ENCODE results near the gene MRC1. TPM values are rescaled to one million over a fixed set of nuclear protein-coding genes. Genes with fewer than 3 reads are reported as not detected.
A peak's percentile ranks its signal among the peaks of the same experiment; 100 is the strongest.

Gene MRC1
- total and polyA plus RNA-seq, 2 of the 8 experiments (the other 6 are each of a cell fraction or from before 2014, with no cell fraction given): 0.03 to 0.06 TPM

DNA sequence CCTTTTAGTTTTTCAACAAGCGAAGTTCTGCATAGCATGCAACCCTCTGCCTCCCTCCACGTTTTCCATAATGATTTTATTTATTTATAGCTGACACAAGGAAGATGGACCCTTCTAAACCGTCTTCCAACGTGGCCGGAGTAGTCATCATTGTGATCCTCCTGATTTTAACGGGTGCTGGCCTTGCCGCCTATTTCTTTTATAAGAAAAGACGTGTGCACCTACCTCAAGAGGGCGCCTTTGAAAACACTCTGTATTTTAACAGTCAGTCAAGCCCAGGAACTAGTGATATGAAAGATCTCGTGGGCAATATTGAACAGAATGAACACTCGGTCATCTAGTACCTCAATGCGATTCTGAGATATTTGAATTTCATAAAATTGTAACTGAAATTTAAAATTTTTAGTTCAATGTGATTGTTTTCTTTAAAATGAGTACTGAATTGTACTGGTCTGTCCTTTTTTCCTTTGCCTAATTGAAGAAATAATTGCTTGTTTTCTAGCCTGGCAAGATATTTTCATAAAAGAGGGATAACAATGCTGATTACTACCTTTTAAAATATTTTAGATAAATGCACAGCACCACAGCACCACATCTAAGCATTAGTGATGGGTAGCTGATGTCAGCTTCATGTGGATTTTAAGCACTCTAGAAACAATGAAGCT is 101.1 kb downstream of the MRC1 start:
- Histone ChIP-seq H3K4me3 (ENCODE audit: extremely low read depth in 1 of 4, insufficient read depth in 2 of 4, low read depth in 3 of 4, low read length in 4 of 4) (no peak overlapping the region), H2AFZ (ENCODE audit: low read length) (no peak overlapping the region), H4K91ac (replicated peaks; ENCODE audit: insufficient read length, low read length) (no peak overlapping the region), H2BK15ac (ENCODE audit: low read length) (no peak overlapping the region), H2BK120ac (replicated peaks; ENCODE audit: low read depth, low read length) (no peak overlapping the region), H2AK5ac (ENCODE audit: low read depth, low read length) (no peak overlapping the region), H3K18ac (ENCODE audit: extremely low read depth, low read length) (no peak overlapping the region), H4K5ac (ENCODE audit: insufficient read length, low read depth, low read length) (no peak overlapping the region), H3K9me3 (ENCODE audit: insufficient read depth in 2 of 2, low read depth in 1 of 2, low read length in 1 of 2) (no peaks in the 10 kb centered on the region), H3K56ac (replicated peaks; ENCODE audit: insufficient read length, low read depth, low read length) (no peak overlapping the region), H3K79me1 (ENCODE audit: low read depth, low read length) (no peaks in the 10 kb centered on the region), H3K23me2 (ENCODE audit: low read depth, low read length) (no peaks in the 10 kb centered on the region), H3K27ac (ENCODE audit: low read depth, low read length) (no peak overlapping the region), H3K36me3 (ENCODE audit: control insufficient read depth in 2 of 4, insufficient read depth in 4 of 4, low read length in 3 of 4) (no peaks in the 10 kb centered on the region), H3K4me1 (replicated peaks in 1 of 4; ENCODE audit: control insufficient read depth in 3 of 4, insufficient read depth in 4 of 4, low read length in 3 of 4) (no peaks in the 10 kb centered on the region), H3K23ac (ENCODE audit: insufficient read length) (no peak overlapping the region), H3K27me3 (replicated peaks in 1 of 4; ENCODE audit: control insufficient read depth in 3 of 4, extremely low read depth in 1 of 4, insufficient read depth in 3 of 4, low read length in 3 of 4) (no peaks in the 10 kb centered on the region), H3K9ac (replicated peaks in 1 of 4; ENCODE audit: extremely low read depth in 1 of 4, low read depth in 3 of 4, low read length in 3 of 4) (no peak overlapping the region), H4K8ac (ENCODE audit: extremely low read depth, insufficient read depth, low read length) (no peak overlapping the region), H2BK20ac (ENCODE audit: low read length) (no peak overlapping the region), H3K4me2 (ENCODE audit: insufficient read depth in 1 of 2, low read depth in 2 of 2, low read length in 2 of 2) (no peak overlapping the region), H3K14ac (ENCODE audit: insufficient read length) (no peak overlapping the region), H3K4ac (replicated peaks; ENCODE audit: insufficient read length, low read depth, low read length) (no peak overlapping the region), H3K79me2 (ENCODE audit: control insufficient read depth in 1 of 2, insufficient read depth in 2 of 2, low read length in 2 of 2) (no peaks in the 10 kb centered on the region), H4K20me1 (replicated peaks in 1 of 2; ENCODE audit: control insufficient read depth in 1 of 2, insufficient read depth in 2 of 2, low read length in 2 of 2) (no peaks in the 10 kb centered on the region), H2BK5ac (ENCODE audit: low read depth, low read length) (no peak overlapping the region), H2BK12ac (ENCODE audit: low read depth, low read length) (no peak overlapping the region)
- WGBS, 2 experiments (ENCODE audit: extremely low coverage in 1 of 2, insufficient coverage in 1 of 2, insufficient read length in 1 of 2, insufficient replicate concordance in 2 of 2, low coverage in 1 of 2, low lambda C conversion rate in 2 of 2, missing lambda C conversion rate in 1 of 2): 43% methylated on average over 12 of the region's 12 CpGs; no CpG with 5 or more reads in 1 of the 2 experiments
- TF ChIP-seq ATF2 (IDR thresholded peaks at IDR 0.05; ENCODE audit: low read length) (no peak), RAD21 (IDR thresholded peaks at IDR 0.05 in 1 of 2, conservative IDR thresholded peaks at IDR 0.05 in 1 of 2; ENCODE audit: low read depth in 2 of 2, low read length in 2 of 2) (peak; percentile 50 to 60), ZNF274 (IDR thresholded peaks at IDR 0.05; ENCODE audit: borderline replicate concordance, extremely low read depth, low read length) (no peak), SUZ12 (IDR thresholded peaks at IDR 0.05; ENCODE audit: low read length) (no peak), PHF8 (conservative IDR thresholded peaks at IDR 0.05; ENCODE audit: low read depth, low read length) (no peak), CTCF (IDR thresholded peaks at IDR 0.05; ENCODE audit: control extremely low read depth in 1 of 3, insufficient read depth in 1 of 3, low read depth in 1 of 3, low read length in 3 of 3) (peak in 2 of 3 experiments; percentile 50 to 64; a peak in 2 of 4 replicates)
- TF ChIP-seq, protein P1, sequence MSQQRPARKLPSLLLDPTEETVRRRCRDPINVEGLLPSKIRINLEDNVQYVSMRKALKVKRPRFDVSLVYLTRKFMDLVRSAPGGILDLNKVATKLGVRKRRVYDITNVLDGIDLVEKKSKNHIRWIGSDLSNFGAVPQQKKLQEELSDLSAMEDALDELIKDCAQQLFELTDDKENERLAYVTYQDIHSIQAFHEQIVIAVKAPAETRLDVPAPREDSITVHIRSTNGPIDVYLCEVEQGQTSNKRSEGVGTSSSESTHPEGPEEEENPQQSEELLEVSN (IDR thresholded peaks at IDR 0.05): peak; percentile 81
- peak; percentile 45 for FAIRE-seq
- ChIA-PET POLR2A (ENCODE audit: partially characterized antibody) (no interaction called here), CTCF (ENCODE audit: partially characterized antibody) (interaction anchor here (0.7 to 0.9 kb wide), 7 partner anchors 13 to 323 kb away, joined by 3 to 4 read pairs (median 3); no protein-coding TSS in a partner anchor)
- peak in 1 of 2 experiments; percentile 49 for DNase-seq (ENCODE audit: low read depth in 1 of 2, low spot score in 2 of 2)
